Fibroblast of skin of back (primary cell): ENCODE measurements around the gene GRIK5.
A peak's percentile ranks its signal among the peaks of the same experiment; 100 is the strongest.
"Not testable (repeated sequence)": the region's sequence is repeated elsewhere in the genome, so short reads cannot be mapped to it uniquely, and the experiment has no call there.

Source experiments
- DNase-seq: peaks from one replicate; pipeline ENCODE4 v3.0.0-alpha.2; 2013

GRIK5 gene

GRCh38 chr19:42051166-42052115, 18.6 kb downstream of the GRIK5 start:
- no peak for DNase-seq

DNA sequence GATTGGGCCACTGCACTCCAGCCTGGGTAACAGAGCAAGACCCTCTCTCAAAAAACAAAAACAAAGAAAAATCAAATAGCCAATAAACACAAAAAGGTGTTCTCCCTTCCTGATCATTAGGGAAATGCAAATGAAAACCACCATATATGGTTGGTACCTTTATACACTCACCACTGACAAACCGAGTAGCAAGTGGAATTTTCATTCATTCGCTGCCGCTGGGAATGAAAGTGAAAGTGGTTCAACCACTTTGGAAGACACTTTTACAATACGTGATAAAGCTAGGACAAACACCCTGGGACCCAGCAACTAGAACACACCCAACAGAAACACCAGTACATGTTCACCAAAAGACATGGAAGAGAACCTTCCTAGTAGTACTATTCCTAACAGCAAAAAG, 21.0 kb downstream of the GRIK5 start:
- no peak for DNase-seq

GRCh38 chr19:42045575-42045974, 24.4 kb downstream of the GRIK5 start:
- no peak for DNase-seq

DNA sequence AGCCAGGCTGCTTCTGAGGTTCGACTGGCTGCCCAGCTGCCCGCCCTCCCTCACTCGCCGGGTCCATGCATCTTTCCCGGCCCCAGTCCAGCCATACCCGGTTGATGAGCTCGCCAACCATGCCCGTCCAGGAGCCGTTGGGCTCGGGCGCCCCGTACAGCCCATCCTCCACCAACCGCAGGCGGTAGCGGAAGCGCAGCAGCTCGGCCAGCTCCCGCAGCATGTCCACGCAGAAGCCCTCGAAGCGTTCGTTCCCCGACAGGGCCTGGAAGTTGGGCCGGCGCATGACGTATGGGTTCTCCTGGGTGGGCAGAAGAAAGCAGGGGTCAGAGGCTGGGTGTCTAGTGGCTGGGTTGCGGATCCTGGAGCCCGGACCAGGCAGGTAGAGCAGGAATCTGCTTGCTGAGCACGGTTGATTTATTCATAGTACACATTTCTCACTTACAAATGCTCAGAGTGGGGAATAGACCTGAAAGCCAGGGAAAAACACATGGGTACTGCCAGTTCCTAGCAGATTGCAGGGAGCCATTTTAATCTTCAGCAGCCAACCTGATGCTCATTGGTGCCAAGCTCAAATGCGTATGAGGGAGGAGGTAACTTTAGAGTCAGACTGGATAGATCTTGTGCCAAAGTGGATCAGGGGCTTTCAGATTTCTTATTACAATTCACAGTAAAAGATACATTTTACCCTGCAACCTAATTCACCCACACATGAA, 27.4 kb downstream of the GRIK5 start:
- DNase-seq: no peak

- not testable (repeated sequence) for DNase-seq
Measured at GRCh38 chr19:42040491-42040890, 29.5 kb downstream of the GRIK5 start.

DNA sequence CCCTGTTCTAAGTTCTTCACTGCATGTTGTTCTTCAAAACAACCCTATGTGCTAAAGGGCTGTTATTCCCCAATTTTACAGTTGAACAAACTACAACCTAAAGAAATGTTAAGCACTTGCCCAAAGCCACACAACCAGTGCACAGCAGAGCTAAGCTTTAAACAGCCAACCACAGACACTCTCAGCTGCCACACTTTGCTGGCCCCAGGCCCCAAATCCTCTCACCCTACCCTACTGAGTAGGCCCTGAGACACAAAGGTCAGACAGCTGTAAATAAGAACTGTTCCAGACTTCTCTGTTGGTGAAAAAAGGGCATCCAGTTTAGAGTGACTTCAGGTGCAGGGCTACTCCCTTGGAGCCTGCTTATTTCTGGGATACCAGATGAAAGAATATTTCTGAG, 30.0 kb downstream of the GRIK5 start:
- no peak for DNase-seq

- no peak for DNase-seq
Measured at GRCh38 chr19:42038666-42039065, 31.3 kb downstream of the GRIK5 start.

DNA sequence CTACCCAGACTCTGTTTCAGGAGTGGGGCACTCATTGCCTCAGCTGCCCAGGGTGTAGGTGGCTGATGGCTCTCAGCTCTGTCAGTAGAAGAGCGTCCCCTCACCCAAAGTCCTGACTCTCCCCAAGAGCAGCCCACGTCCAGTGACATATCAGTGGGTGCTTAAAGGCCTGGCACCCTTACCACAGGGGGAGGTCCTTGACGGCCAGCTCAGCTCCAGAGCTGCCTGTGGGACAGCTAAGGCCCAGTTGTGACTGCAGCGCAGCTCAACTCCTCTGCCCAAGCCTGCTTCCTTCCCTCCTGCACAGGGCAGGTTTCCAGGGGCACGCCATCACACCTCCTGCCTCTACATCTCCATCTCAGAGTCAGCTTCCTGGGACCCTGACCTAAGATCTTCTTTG, 32.4 kb downstream of the GRIK5 start:
- DNase-seq: no peak

GRCh38 chr19:42034640-42035391, 35.2 kb downstream of the GRIK5 start:
- peak; percentile 67 for DNase-seq

- no peak for DNase-seq
Measured at GRCh38 chr19:42033413-42033812, 36.6 kb downstream of the GRIK5 start.

DNA sequence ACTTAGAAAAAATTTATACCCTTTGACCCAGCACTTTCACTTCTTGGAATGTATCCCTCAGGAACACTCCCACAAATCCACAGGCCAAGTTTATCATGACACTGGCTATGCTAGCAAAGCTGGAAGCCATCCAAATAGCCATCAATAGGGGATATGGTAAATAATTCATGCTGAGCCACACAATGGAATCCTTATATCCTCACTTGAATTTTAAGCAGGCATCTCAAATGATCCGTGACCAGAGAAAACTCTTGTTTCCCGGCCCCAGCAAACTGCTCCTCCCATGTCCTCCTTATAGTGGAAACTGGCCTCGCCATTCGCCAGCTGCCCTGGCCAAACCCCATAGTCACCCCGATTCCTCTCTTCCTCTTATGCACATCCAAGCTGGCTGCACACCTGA, 37.6 kb downstream of the GRIK5 start:
- no peak for DNase-seq

DNA sequence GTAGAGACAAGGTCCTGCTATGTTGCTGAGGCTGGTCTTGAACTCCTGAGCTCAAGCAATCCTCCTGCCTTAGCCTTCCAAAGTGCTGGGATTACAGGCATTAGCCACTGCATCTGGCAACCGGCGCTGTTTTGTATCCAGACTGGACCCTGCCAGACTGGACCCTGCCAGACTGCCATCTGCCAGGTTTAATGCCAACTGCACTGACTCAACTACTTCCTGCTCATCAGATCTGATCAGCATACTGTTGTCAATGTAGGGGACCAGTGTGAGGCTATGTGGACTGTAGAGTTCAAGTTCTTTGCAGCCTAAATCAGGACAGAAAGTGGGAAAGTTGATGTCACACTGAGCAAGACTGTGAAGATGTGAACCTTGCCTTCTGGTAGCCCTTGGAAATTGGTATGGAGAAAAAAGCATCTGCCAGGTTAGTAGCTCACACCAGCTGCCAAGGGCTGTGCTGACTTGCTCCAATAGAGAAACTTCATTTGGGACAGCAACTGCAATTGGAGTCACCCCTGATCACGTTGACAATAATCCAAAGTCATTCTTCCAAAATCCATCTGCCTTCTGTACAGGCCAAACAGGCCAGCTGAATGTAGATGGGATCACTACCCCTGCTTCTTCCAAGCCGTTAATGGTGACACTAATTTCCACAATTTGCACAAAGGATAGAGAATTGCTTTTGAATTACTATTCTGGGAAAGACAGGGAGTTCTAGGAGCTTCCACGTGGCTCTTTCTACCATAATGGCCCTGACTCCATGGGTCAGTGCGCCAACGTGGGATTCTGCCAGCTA, 39.2 kb downstream of the GRIK5 start:
- no peak for DNase-seq

DNA sequence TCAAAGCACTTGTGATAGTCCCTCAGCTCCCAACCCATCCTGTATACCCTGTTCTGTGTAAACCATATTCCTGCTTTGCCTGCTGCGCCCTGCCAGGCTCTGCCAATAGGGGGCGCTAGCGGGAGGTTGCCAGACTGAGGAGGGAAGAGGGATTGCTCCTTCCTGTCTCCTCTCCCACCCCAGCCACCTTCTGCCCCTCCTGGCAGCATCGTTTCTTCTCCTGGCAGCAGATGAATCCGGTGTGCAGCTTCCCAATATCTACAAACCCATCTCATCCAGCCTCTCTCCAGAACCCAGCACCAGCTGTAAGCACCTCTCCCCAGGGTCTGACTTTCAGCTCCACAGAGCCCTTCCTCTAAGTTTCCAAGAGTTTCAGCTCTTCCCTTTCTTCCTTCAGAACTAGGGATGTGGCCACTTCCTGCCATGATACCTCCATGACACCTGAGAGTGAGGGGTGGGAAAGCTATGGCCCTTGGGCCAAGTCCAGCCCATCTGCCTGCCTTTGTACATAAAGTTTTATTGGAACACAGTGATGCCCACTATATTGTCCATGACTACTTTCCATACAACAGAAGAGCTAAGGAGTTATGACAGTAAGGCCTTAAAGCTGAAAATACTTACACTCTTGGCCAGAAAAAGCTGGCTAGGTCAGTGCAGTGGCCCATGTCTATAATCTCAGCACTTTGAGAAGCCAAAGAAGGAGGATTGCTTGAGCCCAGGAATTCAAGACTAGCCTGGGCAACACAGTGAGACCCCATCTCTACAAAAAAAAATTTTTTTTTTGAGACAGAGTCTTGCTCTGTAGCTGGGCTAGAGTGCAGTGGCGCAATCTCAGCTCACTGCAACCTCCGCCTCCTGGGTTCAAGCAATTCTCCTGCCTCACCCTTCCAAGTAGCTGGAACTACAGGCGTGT, 41.4 kb downstream of the GRIK5 start:
- no peak for DNase-seq

DNA sequence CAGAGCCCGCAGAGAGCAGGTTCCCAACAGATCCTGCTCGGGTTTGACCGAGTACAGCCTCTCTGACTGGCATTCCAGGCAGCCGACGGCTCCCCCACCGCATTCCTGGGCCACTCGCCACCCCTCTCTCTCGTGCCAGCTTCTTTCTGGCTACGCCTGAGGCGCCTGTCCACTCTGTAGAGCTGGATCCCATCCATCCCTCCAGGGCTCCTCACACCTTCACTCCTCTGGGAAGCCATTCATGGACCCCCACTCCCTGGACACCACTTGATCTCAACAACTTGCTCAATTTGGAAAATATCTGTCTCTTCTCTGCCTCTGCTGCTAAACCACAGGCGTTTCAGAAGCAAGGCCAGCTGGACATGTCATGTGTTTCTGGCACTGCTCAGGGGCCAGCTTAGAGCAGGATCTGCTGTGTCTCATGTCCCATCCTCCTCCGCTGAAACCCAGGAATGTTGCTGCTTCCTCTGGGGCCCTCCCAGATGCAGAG, 45.3 kb downstream of the GRIK5 start:
- DNase-seq: peak; percentile 19

GRCh38 chr19:42023943-42024260, 46.1 kb downstream of the GRIK5 start:
- DNase-seq: no peak

DNA sequence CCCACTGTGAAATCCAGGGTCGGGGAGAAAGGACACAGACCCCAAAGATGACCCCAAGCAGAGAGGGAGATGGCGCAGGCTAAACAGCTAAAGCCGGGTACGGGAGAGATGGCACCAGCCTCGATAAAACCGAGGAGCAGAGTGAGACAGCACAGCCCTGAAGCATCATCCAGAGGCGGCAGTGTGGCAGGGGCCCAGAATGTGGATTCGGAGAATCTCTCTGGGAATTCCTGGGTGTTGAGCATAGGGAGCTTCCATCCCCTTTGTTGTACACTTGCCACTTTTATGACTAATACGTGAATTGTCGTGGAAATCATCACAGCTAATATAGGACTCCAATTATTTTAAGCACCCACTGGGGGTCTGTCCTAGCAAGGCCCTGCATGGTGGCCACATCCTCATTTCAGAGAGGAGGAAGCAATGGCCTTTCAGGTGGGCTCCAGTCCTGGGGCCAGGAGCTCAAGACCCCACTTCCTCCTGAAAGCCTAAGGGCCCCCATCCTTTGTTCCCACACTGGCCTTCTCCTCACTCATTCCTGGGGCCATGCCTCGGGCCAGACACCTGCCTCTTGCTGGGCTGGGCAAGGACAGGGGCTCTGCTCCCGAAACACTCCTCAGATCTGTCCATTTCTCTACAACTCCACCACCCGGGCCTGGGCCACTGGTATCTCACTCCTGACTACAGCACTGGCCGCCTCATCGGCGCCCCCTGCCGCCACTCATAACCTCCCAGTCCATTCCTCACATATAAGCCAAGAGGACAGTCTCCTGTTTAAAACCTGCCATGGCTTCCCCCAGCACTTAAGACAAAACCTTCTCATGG, 46.7 kb downstream of the GRIK5 start:
- peak; percentile 18 for DNase-seq

DNA sequence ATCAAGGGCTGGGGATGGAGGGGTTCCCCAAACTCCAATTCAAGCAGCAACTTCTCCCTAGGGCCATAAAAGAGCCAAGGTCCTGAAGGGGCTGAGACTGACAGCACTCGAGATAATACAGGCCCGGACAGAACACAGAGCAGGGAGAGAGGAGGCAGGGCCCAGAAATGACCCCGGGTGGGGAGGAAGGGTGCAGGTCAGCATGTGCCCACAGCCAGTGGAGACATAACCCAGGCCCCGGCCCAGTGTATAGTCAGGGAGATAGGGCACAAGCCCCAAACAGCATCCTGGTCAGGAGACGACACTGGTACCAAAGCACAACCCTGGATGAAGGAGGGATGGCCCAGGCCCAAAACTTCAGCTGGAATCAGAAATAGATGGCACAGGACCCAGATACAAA, 47.4 kb downstream of the GRIK5 start:
- DNase-seq: no peak

- DNase-seq: no peak
Measured at GRCh38 chr19:42021185-42021584, 48.8 kb downstream of the GRIK5 start.

DNA sequence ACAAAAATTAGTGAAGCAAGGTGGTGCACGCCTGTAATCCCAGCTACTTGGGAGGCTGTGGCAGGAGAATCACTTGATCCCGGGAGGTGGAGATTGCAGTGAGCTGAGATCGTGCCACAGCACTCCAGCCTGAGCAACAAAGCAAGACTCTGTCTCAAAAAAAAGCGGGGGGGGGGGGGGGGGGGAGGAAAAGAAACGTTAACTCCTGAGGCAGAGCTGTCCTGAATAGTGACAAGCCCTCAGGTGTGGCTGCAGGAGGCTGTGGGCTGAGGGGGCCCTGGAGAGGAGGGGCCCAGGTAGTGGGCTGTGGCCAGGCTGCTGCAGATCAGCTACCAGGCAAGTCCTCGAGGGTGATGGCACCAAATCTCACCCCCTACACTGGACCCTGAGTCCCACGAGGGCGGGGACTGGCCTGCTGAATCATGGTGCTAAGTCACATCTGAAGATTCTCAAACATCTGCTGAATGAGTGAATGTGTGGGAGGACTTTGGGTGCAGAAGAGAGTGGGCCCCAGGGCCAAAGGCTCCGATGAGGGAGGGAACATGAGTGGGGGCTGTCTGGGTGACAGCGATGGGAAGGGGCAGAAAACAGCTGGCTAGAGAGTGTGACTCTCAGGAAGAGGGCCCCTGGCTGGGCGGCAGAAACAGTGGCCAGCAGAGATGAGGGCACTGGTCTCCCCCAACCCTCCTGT, 51.4 kb downstream of the GRIK5 start:
- peak; percentile 45 for DNase-seq

DNA sequence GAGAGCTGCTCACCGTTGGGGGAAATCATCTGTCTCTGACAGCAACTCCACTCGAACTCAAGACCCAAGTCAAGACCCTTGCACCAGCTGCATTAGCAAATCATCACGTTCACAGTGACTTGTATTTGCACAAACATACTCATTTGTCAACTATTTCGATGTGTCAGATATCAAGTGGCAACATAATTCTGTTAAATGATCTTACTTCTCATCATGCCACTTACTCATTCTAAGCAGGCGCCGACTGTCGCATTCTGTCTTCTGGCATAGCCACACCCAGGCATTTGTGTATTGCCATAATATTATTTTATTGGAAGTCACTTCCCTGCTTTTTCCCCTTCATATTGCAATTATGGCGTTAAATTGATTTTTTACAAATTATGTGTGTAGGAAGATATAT, 53.0 kb downstream of the GRIK5 start:
- DNase-seq: no peak
